Right lung (tissue), 5 donors: Measurements from ENCODE around the gene GALNT11. TPM values are rescaled to one million over a fixed set of nuclear protein-coding genes. Genes with fewer than 3 reads are reported as not detected.
"Not testable (repeated sequence)": the region's sequence is repeated elsewhere in the genome, so short reads cannot be mapped to it uniquely, and the experiment has no call there.

Experiments
- DNase-seq, 2 donors: peaks; one replicate each; pipeline ENCODE4 v3.0.0-alpha.2; 2013
- polyA plus RNA-seq, 5 donors: library from polyadenylated mRNA; unstranded; fragments of 120-200 nt; gene quantifications; one replicate each; pipeline versions ENCODE4 v1.2.1 to v1.2.3, GENCODE V29; 2013; ENCODE audit warnings: inconsistent platforms in 1 of 5, low replicate concordance in 1 of 5; ENCODE audit not compliant: insufficient read length in 5 of 5, insufficient read depth in 1 of 5

The GALNT11 gene
- polyA plus RNA-seq, 5 donors = 61.3 to 67.2 (median 65.7) TPM

GRCh38 chr7:152025937-152026890, 740 bp downstream of the GALNT11 start:
- no peak for DNase-seq

GRCh38 chr7:152027491-152028365, 2.3 kb downstream of the GALNT11 start:
- not testable (repeated sequence) for DNase-seq

- DNase-seq = not testable (repeated sequence)
Observed at GRCh38 chr7:152030059-152030458, 4.6 kb downstream of the GALNT11 start.

- DNase-seq = not testable (repeated sequence)
Observed at GRCh38 chr7:152030639-152031038, 5.2 kb downstream of the GALNT11 start.

GRCh38 chr7:152035817-152036216, 10.3 kb downstream of the GALNT11 start:
- DNase-seq = no peak

GRCh38 chr7:152038410-152038809, 12.9 kb downstream of the GALNT11 start:
- not testable (repeated sequence) for DNase-seq

GRCh38 chr7:152043086-152043485, 17.6 kb downstream of the GALNT11 start:
- not testable (repeated sequence) for DNase-seq

GRCh38 chr7:152044909-152045308, 19.4 kb downstream of the GALNT11 start:
- DNase-seq = not testable (repeated sequence)

GRCh38 chr7:152046531-152046930, 21.1 kb downstream of the GALNT11 start:
- DNase-seq = no peak

GRCh38 chr7:152048051-152048450, 22.6 kb downstream of the GALNT11 start:
- DNase-seq = no peak

GRCh38 chr7:152050547-152050971, 25.1 kb downstream of the GALNT11 start:
- DNase-seq = no peak

- DNase-seq = no peak
Observed at GRCh38 chr7:152051968-152052367, 26.5 kb downstream of the GALNT11 start.

- DNase-seq = no peak
Observed at GRCh38 chr7:152052771-152053170, 27.3 kb downstream of the GALNT11 start.

- DNase-seq = no peak
Observed at GRCh38 chr7:152054367-152055230, 29.1 kb downstream of the GALNT11 start.

GRCh38 chr7:152056621-152057274, 31.3 kb downstream of the GALNT11 start:
- DNase-seq = no peak

GRCh38 chr7:152059311-152059710, 33.8 kb downstream of the GALNT11 start:
- DNase-seq = no peak

- DNase-seq = not testable (repeated sequence)
Observed at GRCh38 chr7:152061086-152061485, 35.6 kb downstream of the GALNT11 start.

- DNase-seq = not testable (repeated sequence)
Observed at GRCh38 chr7:152063192-152063591, 37.7 kb downstream of the GALNT11 start.

GRCh38 chr7:152063821-152064220, 38.3 kb downstream of the GALNT11 start:
- DNase-seq = not testable (repeated sequence)

GRCh38 chr7:152065800-152066344, 40.4 kb downstream of the GALNT11 start:
- not testable (repeated sequence) for DNase-seq
